ENCODE data around the gene QSER1.

GRCh38 chr11:32972781-32973180 lies 80.2 kb downstream of the QSER1 start:
- TF ChIP-seq SREBF2 (IDR thresholded peaks at IDR 0.05; ENCODE audit: low read length) = no peak
- TF ChIP-seq CTCF (IDR thresholded peaks at IDR 0.05 in 2 of 3, conservative IDR thresholded peaks at IDR 0.05 in 1 of 3; ENCODE audit: control insufficient read depth in 2 of 3, extremely low read depth in 1 of 3, insufficient read depth in 1 of 3, low read depth in 3 of 3, low read length in 3 of 3) = no peak
- TF ChIP-seq ZZZ3 (IDR thresholded peaks at IDR 0.05; ENCODE audit: control insufficient read depth, insufficient read length, low read depth) = no peak
- TF ChIP-seq MXI1 (IDR thresholded peaks at IDR 0.05; ENCODE audit: low read depth, low read length) = no peak
- TF ChIP-seq, protein P1, sequence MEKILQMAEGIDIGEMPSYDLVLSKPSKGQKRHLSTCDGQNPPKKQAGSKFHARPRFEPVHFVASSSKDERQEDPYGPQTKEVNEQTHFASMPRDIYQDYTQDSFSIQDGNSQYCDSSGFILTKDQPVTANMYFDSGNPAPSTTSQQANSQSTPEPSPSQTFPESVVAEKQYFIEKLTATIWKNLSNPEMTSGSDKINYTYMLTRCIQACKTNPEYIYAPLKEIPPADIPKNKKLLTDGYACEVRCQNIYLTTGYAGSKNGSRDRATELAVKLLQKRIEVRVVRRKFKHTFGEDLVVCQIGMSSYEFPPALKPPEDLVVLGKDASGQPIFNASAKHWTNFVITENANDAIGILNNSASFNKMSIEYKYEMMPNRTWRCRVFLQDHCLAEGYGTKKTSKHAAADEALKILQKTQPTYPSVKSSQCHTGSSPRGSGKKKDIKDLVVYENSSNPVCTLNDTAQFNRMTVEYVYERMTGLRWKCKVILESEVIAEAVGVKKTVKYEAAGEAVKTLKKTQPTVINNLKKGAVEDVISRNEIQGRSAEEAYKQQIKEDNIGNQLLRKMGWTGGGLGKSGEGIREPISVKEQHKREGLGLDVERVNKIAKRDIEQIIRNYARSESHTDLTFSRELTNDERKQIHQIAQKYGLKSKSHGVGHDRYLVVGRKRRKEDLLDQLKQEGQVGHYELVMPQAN (conservative IDR thresholded peaks at IDR 0.05) = no peak
- TF ChIP-seq SUZ12 (IDR thresholded peaks at IDR 0.05; ENCODE audit: unreplicated experiment) = no peak
- TF ChIP-seq POLR2A (IDR thresholded peaks at IDR 0.05; ENCODE audit: low read depth, low read length) = no peak
- TF ChIP-seq POLR2AphosphoS5 (IDR thresholded peaks at IDR 0.05; ENCODE audit: low read length) = no peak
- TF ChIP-seq EGR1 (IDR thresholded peaks at IDR 0.05; ENCODE audit: borderline replicate concordance in 1 of 2, low read depth in 2 of 2, low read length in 2 of 2) = no peak
- TF ChIP-seq YY1 (IDR thresholded peaks at IDR 0.05; ENCODE audit: low read depth, low read length) = no peak

Measured in GM12878 (cell line).